Keratinocyte (primary cell): Measurements from ENCODE around the gene METAP1. TPM values are rescaled to one million over a fixed set of nuclear protein-coding genes. Genes with fewer than 3 reads are reported as not detected.

Source experiments
- DNase-seq: peaks from one replicate; pipeline ENCODE4 v3.0.0-alpha.2; 2011; ENCODE audit warnings: low read depth, missing footprints, low spot score
- FAIRE-seq: peaks from 2 replicates; lab custom pipeline; 2011; peaks lifted over from hg19 to GRCh38; lab: Jason Lieb, UNC
- H2AFZ ChIP-seq: 2 replicates; pipeline ENCODE4 v1.6.0; 2012; ENCODE audit warnings: low read length, control low read depth, inconsistent platforms; ENCODE audit not compliant: control insufficient read depth
- H3K27ac ChIP-seq: 2 replicates; pipeline ENCODE4 v1.5.1; 2011; ENCODE audit warnings: low read length; ENCODE audit not compliant: control insufficient read depth, insufficient read depth
- H3K27me3 ChIP-seq: 3 replicates; pipeline ENCODE4 v1.6.0; 2011; ENCODE audit warnings: low read length; ENCODE audit not compliant: control insufficient read depth, insufficient read depth; ENCODE audit errors: extremely low read depth
- H3K36me3 ChIP-seq, 2 experiments: 2 replicates in 1 of 2; 3 replicates in 1 of 2; pipeline ENCODE4 v1.5.1; 2011; ENCODE audit warnings: low read length in 2 of 2, mild to moderate bottlenecking in 1 of 2; ENCODE audit not compliant: control insufficient read depth in 2 of 2, insufficient read depth in 2 of 2; ENCODE audit errors: extremely low read depth in 1 of 2
- H3K4me1 ChIP-seq: 3 replicates; pipeline ENCODE4 v1.5.1; 2011; ENCODE audit warnings: low read length; ENCODE audit not compliant: control insufficient read depth, insufficient read depth; ENCODE audit errors: extremely low read depth
- H3K4me2 ChIP-seq: 3 replicates; pipeline ENCODE4 v1.6.0; 2011; ENCODE audit warnings: low read depth, low read length; ENCODE audit not compliant: control insufficient read depth, insufficient read depth; ENCODE audit errors: extremely low read depth
- H3K4me3 ChIP-seq, 3 experiments: fragments of 200-600 bp in 1 of 3; sonication (generic) in 1 of 3; 2 replicates in 2 of 3; 3 replicates in 1 of 3; pipeline ENCODE4 v1.5.1; 2011 to 2016; ENCODE audit warnings: low read length in 3 of 3, mild to moderate bottlenecking in 3 of 3, control low read depth in 2 of 3, inconsistent platforms in 1 of 3, low read depth in 1 of 3, mixed read lengths in 1 of 3, mixed run types in 1 of 3, moderate library complexity in 1 of 3; ENCODE audit not compliant: control insufficient read depth in 2 of 3, insufficient read depth in 2 of 3; ENCODE audit errors: extremely low read depth in 1 of 3
- H3K79me2 ChIP-seq: 2 replicates; pipeline ENCODE4 v1.6.0; 2012; ENCODE audit warnings: low read length; ENCODE audit not compliant: control insufficient read depth, insufficient read depth
- H3K9ac ChIP-seq: 3 replicates; pipeline ENCODE4 v1.6.0; 2011; ENCODE audit warnings: low read length; ENCODE audit not compliant: control insufficient read depth, insufficient read depth; ENCODE audit errors: extremely low read depth
- H3K9me1 ChIP-seq: 3 replicates; pipeline ENCODE4 v1.6.0; 2011; ENCODE audit warnings: low read length; ENCODE audit not compliant: control insufficient read depth, insufficient read depth; ENCODE audit errors: extremely low read depth
- H3K9me3 ChIP-seq: 2 replicates; pipeline ENCODE4 v1.5.1; 2012; ENCODE audit warnings: low read depth, low read length; ENCODE audit not compliant: control insufficient read depth
- H4K20me1 ChIP-seq: 3 replicates; pipeline ENCODE4 v1.6.0; 2011; ENCODE audit warnings: low read length; ENCODE audit not compliant: control insufficient read depth, insufficient read depth; ENCODE audit errors: extremely low read depth
- CTCF ChIP-seq, 3 experiments: IDR thresholded peaks in 1 of 3; conservative IDR thresholded peaks in 1 of 3; optimal IDR thresholded peaks in 1 of 3; 2 replicates in 2 of 3; 3 replicates in 1 of 3; pipeline versions ENCODE3 to v1.5.1; 2011; ENCODE audit warnings: low read length in 3 of 3, mild to moderate bottlenecking in 3 of 3, moderate library complexity in 2 of 3, control low read depth in 1 of 3, inconsistent platforms in 1 of 3; ENCODE audit not compliant: insufficient read depth in 2 of 3; ENCODE audit errors: extremely low read depth in 1 of 3
- EZH2 ChIP-seq: IDR thresholded peaks from one replicate; pipeline ENCODE4 v1.6.1; 2012; ENCODE audit warnings: inconsistent platforms, mild to moderate bottlenecking, low read length, moderate library complexity
- dilution Hi-C: fragments of 300-500 bp; cut with MboI; formaldehyde crosslinking; loops from one replicate; pipeline ENCODE4 v1.7.0; 2020; ENCODE audit warnings: low sequenced_read_pairs; ENCODE audit not compliant: extremely low pct_ligation_motif_present
- polyA minus RNA-seq, 3 experiments: library from RNA; depleted of rRNA, polyadenylated mRNA; stranded (reverse); fragments of >200 nt; gene quantifications; 1 replicate in 1 of 3; 2 replicates in 1 of 3; 3 replicates in 1 of 3; pipeline ENCODE4 v1.2.3, GENCODE V29; 2011
- polyA plus RNA-seq, 5 experiments: library from polyadenylated mRNA; depleted of rRNA in 3 of 5; stranded (reverse) in 3 of 5; stranded (forward) in 1 of 5; unstranded in 1 of 5; fragments of >200 nt; gene quantifications; 1 replicate in 1 of 5; 2 replicates in 3 of 5; 3 replicates in 1 of 5; pipeline versions ENCODE4 v1.2.1 to v1.2.3, GENCODE V29; 2011 to 2012; ENCODE audit warnings: missing spikeins in 2 of 5, low read depth in 1 of 5, low replicate concordance in 1 of 5

The METAP1 gene
- polyA plus RNA-seq (43.9 to 89.4 TPM (median 88.8 TPM) in 3 replicates), polyA minus RNA-seq (47.2 to 91.9 TPM (median 64.3 TPM) in 3 replicates)
- polyA plus RNA-seq (2011; ENCODE audit: low read depth): 210 TPM
- polyA plus RNA-seq (2011; cell fraction: cytosol; rRNA removed): 50.3 and 90.5 TPM in 2 replicates
- 72.3 and 90.4 TPM in 2 replicates for polyA plus RNA-seq (2011; cell fraction: nucleus; rRNA removed)
- 41.6 and 60.3 TPM in 2 replicates for polyA plus RNA-seq (2012; ENCODE audit: low replicate concordance)
- polyA minus RNA-seq (2011; cell fraction: cytosol; rRNA and poly(A)+ RNA removed): 38.8 TPM
- polyA minus RNA-seq (2011; cell fraction: nucleus; rRNA and poly(A)+ RNA removed): 35.7 and 72.4 TPM in 2 replicates

DNA sequence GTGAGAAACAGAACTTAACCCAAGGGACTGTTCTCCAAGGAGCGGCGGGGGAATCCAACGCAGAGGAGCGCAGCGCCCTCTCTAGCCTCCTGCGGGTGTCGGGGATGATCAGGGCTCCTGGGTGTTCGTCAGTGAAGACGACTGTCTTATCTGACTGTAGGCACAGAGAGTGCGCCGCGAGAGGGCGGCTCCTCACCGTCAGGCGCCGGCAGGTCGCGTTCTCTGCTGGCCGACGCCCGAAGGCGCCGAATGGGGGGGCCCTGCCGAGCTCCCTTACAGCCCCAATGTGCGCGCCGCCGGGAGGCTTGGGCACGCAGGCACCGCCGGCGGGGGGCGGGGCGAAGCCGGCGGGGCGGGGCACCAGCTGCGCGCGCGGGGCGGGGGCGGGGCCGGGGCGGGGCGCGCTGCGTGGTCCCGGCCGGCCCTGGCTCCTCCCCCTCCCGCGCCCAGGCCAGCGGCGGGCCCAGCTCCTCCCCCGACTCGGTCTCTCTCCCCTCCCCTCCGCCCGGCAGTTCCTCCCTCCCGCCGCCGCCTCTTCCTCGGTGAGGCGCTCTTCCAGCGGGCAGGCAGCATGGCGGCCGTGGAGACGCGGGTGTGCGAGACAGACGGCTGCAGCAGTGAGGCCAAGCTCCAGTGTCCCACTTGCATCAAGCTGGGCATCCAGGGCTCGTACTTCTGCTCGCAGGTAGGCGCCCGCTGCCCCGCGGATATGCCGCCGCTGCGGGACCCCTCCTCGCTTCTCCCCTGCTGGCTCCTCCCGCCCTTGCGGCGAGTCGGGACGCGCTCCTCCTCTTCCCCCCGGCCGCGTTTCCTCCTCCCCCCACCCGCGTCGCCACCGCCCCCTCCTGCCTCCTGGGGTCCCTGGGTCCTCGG is at the start of gene METAP1:
METAP1 (plus strand) TSS at position 539 of the 873 bp plus-strand sequence; CDS start at position 572, 33 bp downstream.
- dilution Hi-C loops: no loop called here
- Histone ChIP-seq H3K36me3 (no peaks in the 10 kb centered on the region), H2AFZ (peak within 1 kb of the TSS; percentile 99), H3K4me2 (peak within 1 kb of the TSS; percentile 93), H3K79me2 (peaks cover 49% of the 10 kb centered on the region), H4K20me1 (peaks cover 12% of the 10 kb centered on the region), H3K4me3 (peak within 1 kb of the TSS; percentile 84 to 93 (median 84)), H3K9me3 (no peaks in the 10 kb centered on the region), H3K4me1 (peaks cover 25% of the 10 kb centered on the region), H3K27me3 (no peaks in the 10 kb centered on the region), H3K9me1 (no peaks in the 10 kb centered on the region), H3K27ac (peak within 1 kb of the TSS; percentile 81), H3K9ac (peak within 1 kb of the TSS; percentile 89)
- DNase-seq (peak; percentile 77), FAIRE-seq (peak; percentile 17)
- TF ChIP-seq EZH2 (no peak), CTCF (optimal IDR thresholded peaks at IDR 0.05 in 1 of 3, IDR thresholded peaks at IDR 0.05 in 1 of 3, conservative IDR thresholded peaks at IDR 0.05 in 1 of 3; ENCODE audit: extremely low read depth in 1 of 3, insufficient read depth in 2 of 3, low read length in 3 of 3) (peak; percentile 65 to 92 (median 72))

DNA sequence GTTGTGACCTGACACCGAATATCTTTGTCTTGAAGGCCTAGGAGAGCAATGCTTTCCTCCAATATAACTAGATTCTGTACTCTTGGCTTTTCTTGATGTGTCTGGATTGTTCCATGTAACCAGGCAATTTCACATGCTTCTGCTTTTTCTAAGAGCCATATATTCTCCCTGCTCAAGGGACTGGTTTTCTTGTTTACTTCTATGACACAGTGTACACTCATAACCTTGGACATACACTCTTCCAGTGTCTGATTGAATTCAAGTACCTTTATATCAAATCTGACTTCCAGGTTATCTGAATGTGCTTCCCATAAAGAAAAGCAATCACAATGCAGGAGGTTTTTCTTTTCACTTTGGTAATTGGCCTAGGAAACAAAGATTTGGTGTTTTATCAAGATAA is 49.2 kb upstream of the METAP1 start:
- no peak for TF ChIP-seq CTCF (optimal IDR thresholded peaks at IDR 0.05 in 1 of 3, IDR thresholded peaks at IDR 0.05 in 1 of 3, conservative IDR thresholded peaks at IDR 0.05 in 1 of 3; ENCODE audit: extremely low read depth in 1 of 3, insufficient read depth in 2 of 3, low read length in 3 of 3)
- H3K4me3 ChIP-seq: no peak overlapping the region
- no peaks in the 10 kb centered on the region for H4K20me1 ChIP-seq
- H3K27ac ChIP-seq: no peak overlapping the region
- no peaks in the 10 kb centered on the region for H3K27me3 ChIP-seq
- no peak overlapping the region for H3K4me2 ChIP-seq
- H3K36me3 ChIP-seq: no peaks in the 10 kb centered on the region
- no peaks in the 10 kb centered on the region for H3K9me1 ChIP-seq
- DNase-seq (no peak), FAIRE-seq (no peak)
- dilution Hi-C loops: no loop called here
- no peaks in the 10 kb centered on the region for H3K79me2 ChIP-seq
- peaks cover 9% of the 10 kb centered on the region for H3K4me1 ChIP-seq
- H3K9ac ChIP-seq: no peak overlapping the region
- peak overlapping the region; percentile 1 for H2AFZ ChIP-seq
- H3K9me3 ChIP-seq: no peaks in the 10 kb centered on the region
